ENCODE results near the gene AKAP7. TPM values are rescaled to one million over a fixed set of nuclear protein-coding genes. Genes with fewer than 3 reads are reported as not detected.

AKAP7 gene
- polyA plus RNA-seq, 2 of the 4 experiments (the other 2 are of a cell fraction): 2.5 to 3.7 TPM

- FAIRE-seq (no peak), ATAC-seq (no peak), DNase-seq (ENCODE audit: low read depth in 1 of 2, low spot score in 1 of 2) (no peak)
- no peaks in the 10 kb centered on the region for H3K4me1 ChIP-seq
- ChIA-PET CTCF (interaction anchor here (1.3 kb wide), 1 partner anchor 276 kb away, joined by 3 read pairs; no protein-coding TSS in a partner anchor), POLR2A (no interaction called here)
- no peak overlapping the region for H3K27ac ChIP-seq
- TF ChIP-seq JUN (IDR thresholded peaks at IDR 0.05): no peak
- no peak for TF ChIP-seq TFCP2L1 (CRISPR knock-in tag; IDR thresholded peaks at IDR 0.05)
- no peak overlapping the region for H3K4me2 ChIP-seq
- 95% methylated on average over 3 of the region's 3 CpGs for WGBS (ENCODE audit: missing lambda C conversion rate)
- H3K4me3 ChIP-seq: no peak overlapping the region
- H3K9me3 ChIP-seq: no peaks in the 10 kb centered on the region
Measured at GRCh38 chr6:131161987-131162386, 26.7 kb downstream of the AKAP7 start.

GRCh38 chr6:131163886-131164285 lies 28.6 kb downstream of the AKAP7 start:
- no peak overlapping the region for H3K4me2 ChIP-seq
- DNase-seq (ENCODE audit: low read depth in 1 of 2, low spot score in 1 of 2) (no peak), ATAC-seq (no peak), FAIRE-seq (no peak)
- CTCF ChIA-PET: interaction anchor here (1.0 kb wide), 1 partner anchor 274 kb away, joined by 3 read pairs; no protein-coding TSS in a partner anchor
- H3K4me1 ChIP-seq: no peaks in the 10 kb centered on the region
- POLR2A ChIA-PET: no interaction called here
- H3K4me3 ChIP-seq: no peak overlapping the region
- H3K9me3 ChIP-seq: no peaks in the 10 kb centered on the region
- WGBS (ENCODE audit: missing lambda C conversion rate): 92% methylated on average over 1 of the region's 1 CpG
- TF ChIP-seq JUNB (IDR thresholded peaks at IDR 0.05): no peak
- TF ChIP-seq HOXA7 (CRISPR knock-in tag; IDR thresholded peaks at IDR 0.05): no peak
- TF ChIP-seq HMGXB4 (CRISPR knock-in tag; IDR thresholded peaks at IDR 0.05; ENCODE audit: borderline replicate concordance): no peak
- no peak for TF ChIP-seq FOXS1 (CRISPR knock-in tag; IDR thresholded peaks at IDR 0.05)
- TF ChIP-seq, protein P1, sequence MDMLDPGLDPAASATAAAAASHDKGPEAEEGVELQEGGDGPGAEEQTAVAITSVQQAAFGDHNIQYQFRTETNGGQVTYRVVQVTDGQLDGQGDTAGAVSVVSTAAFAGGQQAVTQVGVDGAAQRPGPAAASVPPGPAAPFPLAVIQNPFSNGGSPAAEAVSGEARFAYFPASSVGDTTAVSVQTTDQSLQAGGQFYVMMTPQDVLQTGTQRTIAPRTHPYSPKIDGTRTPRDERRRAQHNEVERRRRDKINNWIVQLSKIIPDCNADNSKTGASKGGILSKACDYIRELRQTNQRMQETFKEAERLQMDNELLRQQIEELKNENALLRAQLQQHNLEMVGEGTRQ (IDR thresholded peaks at IDR 0.05): no peak
- no peak for TF ChIP-seq GATA3 (IDR thresholded peaks at IDR 0.05; ENCODE audit: borderline replicate concordance)
- no peak for TF ChIP-seq KDM5A (IDR thresholded peaks at IDR 0.05)
- no peak for TF ChIP-seq SMC3 (IDR thresholded peaks at IDR 0.05)
- TF ChIP-seq MYC (IDR thresholded peaks at IDR 0.05; ENCODE audit: borderline replicate concordance, low read length): no peak
- TF ChIP-seq NR3C1 (IDR thresholded peaks at IDR 0.05): no peak
- no peak overlapping the region for H3K27ac ChIP-seq

DNA sequence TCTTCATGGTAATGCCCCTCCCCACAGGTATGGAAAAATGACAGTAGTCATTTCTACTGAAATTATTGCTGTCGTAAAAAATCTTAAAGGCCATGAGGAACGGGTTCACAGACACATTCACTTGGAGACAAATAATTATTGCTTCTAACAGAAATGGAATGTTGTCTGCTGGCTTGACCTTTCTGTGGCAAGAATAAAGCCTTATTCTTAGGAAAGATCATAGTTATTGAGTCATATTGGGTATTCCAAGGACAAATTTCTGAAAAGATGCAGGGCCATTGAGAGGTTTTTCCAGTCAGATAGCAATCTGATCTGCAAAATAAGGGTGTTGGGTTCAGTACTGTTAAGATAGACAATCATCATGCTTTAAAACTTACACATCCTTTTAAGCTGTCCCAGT lies 29.2 kb downstream of the AKAP7 start:
- no peak for DNase-seq (ENCODE audit: low read depth in 1 of 2, low spot score in 1 of 2)
- no peak for FAIRE-seq
- Histone ChIP-seq H3K4me3 (no peak overlapping the region), H3K27ac (no peak overlapping the region), H3K4me2 (no peak overlapping the region), H3K4me1 (no peaks in the 10 kb centered on the region), H3K9me3 (no peaks in the 10 kb centered on the region)
- ChIA-PET CTCF (no interaction called here), POLR2A (no interaction called here)
- ATAC-seq: no peak
- 90% methylated on average over 2 of the region's 2 CpGs for WGBS (ENCODE audit: missing lambda C conversion rate)
- TF ChIP-seq CEBPB (IDR thresholded peaks at IDR 0.05) (no peak), HES2 (IDR thresholded peaks at IDR 0.05) (no peak), CHD4 (IDR thresholded peaks at IDR 0.05; ENCODE audit: borderline replicate concordance) (no peak), ZSCAN20 (CRISPR knock-in tag; IDR thresholded peaks at IDR 0.05) (no peak), SMC3 (IDR thresholded peaks at IDR 0.05) (no peak), RCOR1 (IDR thresholded peaks at IDR 0.05; ENCODE audit: low read depth, low read length) (no peak), FOSL2 (IDR thresholded peaks at IDR 0.05) (no peak), FOSL2 (CRISPR knock-in tag; IDR thresholded peaks at IDR 0.05) (no peak), FOXS1 (CRISPR knock-in tag; IDR thresholded peaks at IDR 0.05) (no peak), KDM5A (IDR thresholded peaks at IDR 0.05) (no peak), TFCP2L1 (CRISPR knock-in tag; IDR thresholded peaks at IDR 0.05) (no peak), MYC (IDR thresholded peaks at IDR 0.05; ENCODE audit: borderline replicate concordance, low read length) (no peak), POLR2A (IDR thresholded peaks at IDR 0.05; ENCODE audit: low read length) (no peak)
- TF ChIP-seq, protein P2, sequence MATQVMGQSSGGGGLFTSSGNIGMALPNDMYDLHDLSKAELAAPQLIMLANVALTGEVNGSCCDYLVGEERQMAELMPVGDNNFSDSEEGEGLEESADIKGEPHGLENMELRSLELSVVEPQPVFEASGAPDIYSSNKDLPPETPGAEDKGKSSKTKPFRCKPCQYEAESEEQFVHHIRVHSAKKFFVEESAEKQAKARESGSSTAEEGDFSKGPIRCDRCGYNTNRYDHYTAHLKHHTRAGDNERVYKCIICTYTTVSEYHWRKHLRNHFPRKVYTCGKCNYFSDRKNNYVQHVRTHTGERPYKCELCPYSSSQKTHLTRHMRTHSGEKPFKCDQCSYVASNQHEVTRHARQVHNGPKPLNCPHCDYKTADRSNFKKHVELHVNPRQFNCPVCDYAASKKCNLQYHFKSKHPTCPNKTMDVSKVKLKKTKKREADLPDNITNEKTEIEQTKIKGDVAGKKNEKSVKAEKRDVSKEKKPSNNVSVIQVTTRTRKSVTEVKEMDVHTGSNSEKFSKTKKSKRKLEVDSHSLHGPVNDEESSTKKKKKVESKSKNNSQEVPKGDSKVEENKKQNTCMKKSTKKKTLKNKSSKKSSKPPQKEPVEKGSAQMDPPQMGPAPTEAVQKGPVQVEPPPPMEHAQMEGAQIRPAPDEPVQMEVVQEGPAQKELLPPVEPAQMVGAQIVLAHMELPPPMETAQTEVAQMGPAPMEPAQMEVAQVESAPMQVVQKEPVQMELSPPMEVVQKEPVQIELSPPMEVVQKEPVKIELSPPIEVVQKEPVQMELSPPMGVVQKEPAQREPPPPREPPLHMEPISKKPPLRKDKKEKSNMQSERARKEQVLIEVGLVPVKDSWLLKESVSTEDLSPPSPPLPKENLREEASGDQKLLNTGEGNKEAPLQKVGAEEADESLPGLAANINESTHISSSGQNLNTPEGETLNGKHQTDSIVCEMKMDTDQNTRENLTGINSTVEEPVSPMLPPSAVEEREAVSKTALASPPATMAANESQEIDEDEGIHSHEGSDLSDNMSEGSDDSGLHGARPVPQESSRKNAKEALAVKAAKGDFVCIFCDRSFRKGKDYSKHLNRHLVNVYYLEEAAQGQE (IDR thresholded peaks at IDR 0.05): no peak
